HCT116 (cell line): Measurements from ENCODE around the gene S100A10. TPM values are rescaled to one million over a fixed set of nuclear protein-coding genes. Genes with fewer than 3 reads are reported as not detected.

Experiments
- ATAC-seq: fragments of 200-7000 bp; cut with Tn5 transposase; 2 replicates; pipeline ENCODE4 v1.9.1; 2020; ENCODE audit warnings: mild to moderate bottlenecking, moderate library complexity
- BruUV-seq: library from RNA; stranded (reverse); fragments of 400-500 nt; replicated peaks from 2 replicates; lab custom pipeline; 2021; lab: Mats Ljungman, UMichigan
- CTCF ChIA-PET: fragments of 300-600 bp; sonication (Branson Sonifier 250); formaldehyde crosslinking; loops from one replicate; lab custom pipeline; 2021; ENCODE audit warnings: antibody characterized with exemption; lab: Charles Lee
- POLR2A ChIA-PET: fragments of 300-600, 350-600 bp; sonication (Branson Sonifier 250); formaldehyde crosslinking; loops from one replicate; lab custom pipeline; 2021; ENCODE audit warnings: antibody characterized with exemption; lab: Charles Lee
- RAD21 ChIA-PET, 2 experiments: fragments of 300-600 bp; sonication (Branson Sonifier 250); formaldehyde crosslinking; loops; one replicate each; lab custom pipeline; 2023; ENCODE audit warnings: low total read pairs in 2 of 2; ENCODE audit not compliant: uncharacterized antibody in 2 of 2, unreplicated experiment in 2 of 2, low non-redundant PET in 1 of 2; lab: Charles Lee
- DNase-seq: peaks from one replicate; pipeline ENCODE4 v3.0.0-alpha.2; 2010; ENCODE audit warnings: low read depth, low spot score
- H2AFZ ChIP-seq: fragments of 200-600 bp; shearing (Covaris generic), sonication (generic); 2 replicates; pipeline ENCODE4 v1.6.1; 2017; ENCODE audit warnings: low read depth, mixed run types, mixed read lengths, antibody characterized with exemption, low read length; ENCODE audit not compliant: poor library complexity, severe bottlenecking
- H3K27ac ChIP-seq: 2 replicates; pipeline ENCODE4 v1.5.1; 2012; ENCODE audit warnings: low read depth, low read length
- H3K27me3 ChIP-seq: fragments of 200-600 bp; sonication (generic); 2 replicates; pipeline ENCODE4 v1.6.1; 2016; ENCODE audit warnings: mixed run types, low read length, mixed read lengths; ENCODE audit not compliant: insufficient read depth
- H3K36me3 ChIP-seq, 2 experiments: fragments of 200-500 bp in 1 of 2; fragments of 200-600 bp in 1 of 2; sonication (Bioruptor generic) in 1 of 2; sonication (generic) in 1 of 2; 2 replicates each; pipeline versions ENCODE4 v1.5.1 to v1.6.1; 2014 to 2016; ENCODE audit warnings: low read length in 2 of 2, inconsistent platforms in 1 of 2, mixed read lengths in 1 of 2, mixed run types in 1 of 2; ENCODE audit not compliant: insufficient read depth in 2 of 2, control insufficient read depth in 1 of 2
- H3K4me1 ChIP-seq, 2 experiments: fragments of 200-600 bp in 1 of 2; sonication (generic) in 1 of 2; 2 replicates each; pipeline versions ENCODE4 v1.5.1 to v1.6.1; 2012 to 2017; ENCODE audit warnings: low read length in 2 of 2, inconsistent platforms in 1 of 2, mild to moderate bottlenecking in 1 of 2, mixed read lengths in 1 of 2, mixed run types in 1 of 2, moderate library complexity in 1 of 2; ENCODE audit not compliant: insufficient read depth in 2 of 2, control insufficient read depth in 1 of 2
- H3K4me2 ChIP-seq: fragments of 200-600 bp; sonication (generic); 2 replicates; pipeline ENCODE4 v1.6.1; 2017; ENCODE audit warnings: mixed run types, low read length, mixed read lengths
- H3K4me3 ChIP-seq, 2 experiments: fragments of 200-600 bp in 1 of 2; sonication (generic) in 1 of 2; replicated peaks in 1 of 2; 2 replicates each; pipeline ENCODE4 v1.5.1; 2011 to 2016; ENCODE audit warnings: low read length in 2 of 2, control low read depth in 1 of 2, low read depth in 1 of 2, mild to moderate bottlenecking in 1 of 2, mixed read lengths in 1 of 2, mixed run types in 1 of 2
- H3K79me2 ChIP-seq: fragments of 200-600 bp; sonication (generic); 2 replicates; pipeline ENCODE4 v1.6.1; 2017; ENCODE audit warnings: mild to moderate bottlenecking, mixed run types, low read length, moderate library complexity, mixed read lengths; ENCODE audit not compliant: insufficient read depth
- H3K9ac ChIP-seq: fragments of 200-600 bp; sonication (generic); 2 replicates; pipeline ENCODE4 v1.6.1; 2016; ENCODE audit warnings: low read length, mixed read lengths
- H3K9me2 ChIP-seq: fragments of 200-600 bp; sonication (generic), shearing (Covaris generic); 2 replicates; pipeline ENCODE4 v1.6.1; 2017; ENCODE audit warnings: mixed run types, mild to moderate bottlenecking, moderate library complexity; ENCODE audit not compliant: insufficient read depth
- H3K9me3 ChIP-seq, 2 experiments: fragments of 200-500 bp in 1 of 2; fragments of 200-600 bp in 1 of 2; sonication (Bioruptor generic) in 1 of 2; sonication (generic) in 1 of 2; 2 replicates each; pipeline ENCODE4 v1.6.1; 2014 to 2017; ENCODE audit warnings: low read length in 2 of 2, mixed read lengths in 2 of 2, inconsistent platforms in 1 of 2, low read depth in 1 of 2, mild to moderate bottlenecking in 1 of 2, mixed run types in 1 of 2, moderate library complexity in 1 of 2; ENCODE audit not compliant: control insufficient read depth in 1 of 2, insufficient read depth in 1 of 2
- H4K20me1 ChIP-seq: fragments of 200-600 bp; sonication (generic), shearing (Covaris generic); 2 replicates; pipeline ENCODE4 v1.6.1; 2017; ENCODE audit warnings: mixed run types, mild to moderate bottlenecking, moderate library complexity; ENCODE audit not compliant: insufficient read depth
- CBX3 ChIP-seq: IDR thresholded peaks from 2 replicates; pipeline ENCODE4 v1.6.1; 2012; ENCODE audit warnings: low read depth
- EZH2phosphoT487 ChIP-seq: fragments of 200-600 bp; IDR thresholded peaks from 2 replicates; pipeline ENCODE4 v1.6.1; 2018; ENCODE audit warnings: antibody characterized with exemption, borderline replicate concordance
- JUND ChIP-seq: IDR thresholded peaks from 2 replicates; pipeline ENCODE4 v1.6.1; 2012
- POLR2A ChIP-seq: IDR thresholded peaks from 2 replicates; pipeline ENCODE4 v1.7.0; 2011; ENCODE audit warnings: borderline replicate concordance; ENCODE audit not compliant: insufficient read depth, insufficient read length; ENCODE audit errors: extremely low read depth
- ZNF274 ChIP-seq: fragments of 200-500 bp; sonication (Bioruptor generic); IDR thresholded peaks from 2 replicates; pipeline ENCODE4 v1.6.1; 2014; ENCODE audit warnings: mild to moderate bottlenecking, low read depth, low read length, inconsistent platforms
- intact Hi-C: fragments of 100-400 bp; cut with micrococcal nuclease; formaldehyde crosslinking; loops from 2 replicates; pipeline ENCODE4 v1.10.0; 2022
- total RNA-seq: library from RNA; stranded (reverse); gene quantifications from one replicate; pipeline ENCODE4 v1.2.1, GENCODE V29; 2021; ENCODE audit not compliant: unreplicated experiment
- TF ChIP-seq, protein P1 (sequence below), 3 experiments: fragments of 200-600 bp in 1 of 3; sonication (generic) in 1 of 3; IDR thresholded peaks in 2 of 3; conservative IDR thresholded peaks in 1 of 3; 2 replicates each; pipeline ENCODE4 v1.5.1; 2012 to 2017; ENCODE audit warnings: low read depth in 2 of 3, low read length in 2 of 3, antibody characterized with exemption in 1 of 3, borderline replicate concordance in 1 of 3, control low read depth in 1 of 3, mild to moderate bottlenecking in 1 of 3, mixed read lengths in 1 of 3, mixed run types in 1 of 3, moderate library complexity in 1 of 3; ENCODE audit not compliant: insufficient read depth in 1 of 3
- TF ChIP-seq, protein P2 (sequence below): IDR thresholded peaks from 2 replicates; pipeline ENCODE4 v1.6.1; 2012
- TF ChIP-seq, protein P3 (sequence below): IDR thresholded peaks from 2 replicates; pipeline ENCODE4 v1.6.1; 2012

S100A10 gene
- total RNA-seq, 1 experiment from 2014 or later, result 340 TPM

DNA sequence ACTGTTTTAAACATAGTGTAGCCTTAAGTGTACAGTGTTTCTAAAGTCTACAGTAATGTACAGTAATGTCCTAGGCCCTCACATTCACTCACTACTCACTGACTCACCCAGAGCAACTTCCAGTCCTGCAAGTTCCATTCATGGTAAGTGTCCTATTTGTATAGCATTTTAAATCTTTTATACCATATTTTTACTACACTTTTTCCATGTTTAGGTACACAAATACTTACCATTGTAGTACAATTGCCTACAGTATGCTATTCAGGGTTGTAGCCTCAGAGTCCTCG, 3.6 kb upstream of the S100A10 start:
- RAD21 ChIA-PET, result interaction anchor here (1.0 to 2.4 kb wide), 2 partner anchors 30 kb away, joined by 3 to 7 read pairs; no protein-coding TSS in a partner anchor
- no peak for DNase-seq
- Histone ChIP-seq H3K9me2 (no peaks in the 10 kb centered on the region), H3K9ac (no peak overlapping the region), H2AFZ (no peak overlapping the region), H3K4me3 (no peak overlapping the region), H3K4me2 (no peak overlapping the region), H3K27me3 (no peaks in the 10 kb centered on the region), H4K20me1 (no peaks in the 10 kb centered on the region), H3K27ac (no peak overlapping the region), H3K36me3 (no peaks in the 10 kb centered on the region), H3K9me3 (no peaks in the 10 kb centered on the region), H3K79me2 (peaks cover 11% of the 10 kb centered on the region), H3K4me1 (peaks cover 26 to 55% of the 10 kb centered on the region in 2 experiments)
- ATAC-seq, result no peak
- intact Hi-C loops, result loop anchor here (1.0 kb wide), 2 partner anchors 29 to 63 kb away; no protein-coding TSS in a partner anchor
- POLR2A ChIA-PET, result interaction anchor here (1.9 kb wide), 1 partner anchor 29 kb away, joined by 6 read pairs; no protein-coding TSS in a partner anchor
- CTCF ChIA-PET, result interaction anchor here (8.1 to 10.1 kb wide), 2 partner anchors 30 to 63 kb away, joined by 140 to 168 read pairs; no protein-coding TSS in a partner anchor
- TF ChIP-seq CBX3, result no peak
- TF ChIP-seq, protein P1, sequence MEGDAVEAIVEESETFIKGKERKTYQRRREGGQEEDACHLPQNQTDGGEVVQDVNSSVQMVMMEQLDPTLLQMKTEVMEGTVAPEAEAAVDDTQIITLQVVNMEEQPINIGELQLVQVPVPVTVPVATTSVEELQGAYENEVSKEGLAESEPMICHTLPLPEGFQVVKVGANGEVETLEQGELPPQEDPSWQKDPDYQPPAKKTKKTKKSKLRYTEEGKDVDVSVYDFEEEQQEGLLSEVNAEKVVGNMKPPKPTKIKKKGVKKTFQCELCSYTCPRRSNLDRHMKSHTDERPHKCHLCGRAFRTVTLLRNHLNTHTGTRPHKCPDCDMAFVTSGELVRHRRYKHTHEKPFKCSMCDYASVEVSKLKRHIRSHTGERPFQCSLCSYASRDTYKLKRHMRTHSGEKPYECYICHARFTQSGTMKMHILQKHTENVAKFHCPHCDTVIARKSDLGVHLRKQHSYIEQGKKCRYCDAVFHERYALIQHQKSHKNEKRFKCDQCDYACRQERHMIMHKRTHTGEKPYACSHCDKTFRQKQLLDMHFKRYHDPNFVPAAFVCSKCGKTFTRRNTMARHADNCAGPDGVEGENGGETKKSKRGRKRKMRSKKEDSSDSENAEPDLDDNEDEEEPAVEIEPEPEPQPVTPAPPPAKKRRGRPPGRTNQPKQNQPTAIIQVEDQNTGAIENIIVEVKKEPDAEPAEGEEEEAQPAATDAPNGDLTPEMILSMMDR (IDR thresholded peaks at IDR 0.05 in 2 of 3, conservative IDR thresholded peaks at IDR 0.05 in 1 of 3; ENCODE audit: borderline replicate concordance in 1 of 3, insufficient read depth in 1 of 3, low read depth in 2 of 3, low read length in 2 of 3), result no peak
- no peak for TF ChIP-seq POLR2A
- TF ChIP-seq, protein P2, sequence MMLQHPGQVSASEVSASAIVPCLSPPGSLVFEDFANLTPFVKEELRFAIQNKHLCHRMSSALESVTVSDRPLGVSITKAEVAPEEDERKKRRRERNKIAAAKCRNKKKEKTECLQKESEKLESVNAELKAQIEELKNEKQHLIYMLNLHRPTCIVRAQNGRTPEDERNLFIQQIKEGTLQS, result no peak
- TF ChIP-seq, protein P3, sequence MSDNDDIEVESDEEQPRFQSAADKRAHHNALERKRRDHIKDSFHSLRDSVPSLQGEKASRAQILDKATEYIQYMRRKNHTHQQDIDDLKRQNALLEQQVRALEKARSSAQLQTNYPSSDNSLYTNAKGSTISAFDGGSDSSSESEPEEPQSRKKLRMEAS, result no peak
- TF ChIP-seq EZH2phosphoT487, result no peak
- TF ChIP-seq JUND, result no peak
- no peak for TF ChIP-seq ZNF274
- no TSS peak for BruUV-seq
